ENCODE measurements around the gene TWF2. TPM values are rescaled to one million over a fixed set of nuclear protein-coding genes. Genes with fewer than 3 reads are reported as not detected.

TWF2 gene
- total RNA-seq, 1 donor from 2014 or later = 91.1 TPM

- Mint-ChIP-seq H3K4me3 (ENCODE audit: low read depth) (no peak overlapping the region), H3K27me3 (ENCODE audit: low read depth) (no peaks in the 10 kb centered on the region), H3K27ac (peak overlapping the region; percentile 10), H3K9me3 (no peaks in the 10 kb centered on the region), H3K4me1 (ENCODE audit: low read depth) (peaks cover 47% of the 10 kb centered on the region), H3K36me3 (ENCODE audit: low read depth) (peaks cover 8% of the 10 kb centered on the region)
- intact Hi-C loops (cut with micrococcal nuclease) = loop anchor here (5.0 kb wide), 1 partner anchor 224 kb away; the partner anchor contains the start of gene SEMA3G
- DNase-seq (ENCODE audit: low spot score) = no peak
Observed at GRCh38 chr3:52223449-52224408, 15.2 kb downstream of the TWF2 start.

GRCh38 chr3:52222319-52223221 lies 16.4 kb downstream of the TWF2 start:
- Mint-ChIP-seq H3K4me1 (ENCODE audit: low read depth) (peaks cover 57% of the 10 kb centered on the region), H3K27ac (peak overlapping the region; percentile 31), H3K27me3 (ENCODE audit: low read depth) (no peaks in the 10 kb centered on the region), H3K4me3 (ENCODE audit: low read depth) (peak overlapping the region; percentile 49), H3K9me3 (no peaks in the 10 kb centered on the region), H3K36me3 (ENCODE audit: low read depth) (no peaks in the 10 kb centered on the region)
- DNase-seq (ENCODE audit: low spot score) = no peak
- intact Hi-C loops (cut with micrococcal nuclease) = loop anchor here (5.0 kb wide), 1 partner anchor 225 kb away; the partner anchor contains the start of gene SEMA3G

GRCh38 chr3:52221563-52222318 lies 17.2 kb downstream of the TWF2 start:
- no peaks in the 10 kb centered on the region for H3K9me3 Mint-ChIP-seq
- intact Hi-C loops (cut with micrococcal nuclease) = loop anchor here (2.0 to 5.0 kb wide), 2 partner anchors 19 to 226 kb away; partner anchors contain the start of gene SEMA3G
- H3K27me3 Mint-ChIP-seq (ENCODE audit: low read depth) = no peaks in the 10 kb centered on the region
- peaks cover 64% of the 10 kb centered on the region for H3K4me1 Mint-ChIP-seq (ENCODE audit: low read depth)
- H3K36me3 Mint-ChIP-seq (ENCODE audit: low read depth) = peaks cover 3% of the 10 kb centered on the region
- H3K4me3 Mint-ChIP-seq (ENCODE audit: low read depth) = peak overlapping the region; percentile 49
- H3K27ac Mint-ChIP-seq = peak overlapping the region; percentile 31
- DNase-seq (ENCODE audit: low spot score) = peak; percentile 52

DNA sequence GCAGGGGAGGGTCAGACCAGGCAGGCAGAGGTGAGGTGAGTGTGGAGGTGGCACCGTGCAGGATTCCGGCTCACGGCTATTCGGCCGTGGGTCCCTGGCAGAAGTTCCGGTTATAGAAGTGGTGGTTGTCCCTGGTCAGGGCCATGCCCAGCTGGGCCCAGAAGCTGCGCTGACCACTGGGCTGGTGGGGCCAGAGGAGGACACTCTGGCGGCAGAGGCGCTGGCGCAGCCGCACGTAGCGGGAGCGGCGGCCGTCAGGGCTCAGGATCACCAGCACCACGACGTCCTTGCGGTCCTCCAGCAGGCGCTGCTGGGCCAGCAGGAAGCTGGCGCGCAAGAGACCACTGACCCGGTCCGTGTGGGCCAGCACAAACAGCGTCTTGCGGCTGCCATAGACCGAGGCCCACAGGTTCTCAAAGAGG lies 17.8 kb downstream of the TWF2 start:
- no peak overlapping the region for H3K27ac Mint-ChIP-seq
- intact Hi-C loops (cut with micrococcal nuclease) = loop anchor here (2.0 to 5.0 kb wide), 2 partner anchors 18 to 226 kb away; partner anchors contain the start of gene SEMA3G
- H3K9me3 Mint-ChIP-seq = no peaks in the 10 kb centered on the region
- no peaks in the 10 kb centered on the region for H3K27me3 Mint-ChIP-seq (ENCODE audit: low read depth)
- no peak for DNase-seq (ENCODE audit: low spot score)
- peaks cover 8% of the 10 kb centered on the region for H3K36me3 Mint-ChIP-seq (ENCODE audit: low read depth)
- no peak overlapping the region for H3K4me3 Mint-ChIP-seq (ENCODE audit: low read depth)
- peaks cover 61% of the 10 kb centered on the region for H3K4me1 Mint-ChIP-seq (ENCODE audit: low read depth)

- no peak overlapping the region for H3K27ac Mint-ChIP-seq
- peak overlapping the region; percentile 15 for H3K4me3 Mint-ChIP-seq (ENCODE audit: low read depth)
- intact Hi-C loops (cut with micrococcal nuclease) = loop anchor here (1.0 to 5.0 kb wide), 3 partner anchors 18 to 227 kb away; partner anchors contain the start of gene SEMA3G
- H3K27me3 Mint-ChIP-seq (ENCODE audit: low read depth) = no peaks in the 10 kb centered on the region
- peaks cover 57% of the 10 kb centered on the region for H3K4me1 Mint-ChIP-seq (ENCODE audit: low read depth)
- H3K9me3 Mint-ChIP-seq = no peaks in the 10 kb centered on the region
- peak; percentile 77 for DNase-seq (ENCODE audit: low spot score)
- H3K36me3 Mint-ChIP-seq (ENCODE audit: low read depth) = peaks cover 11% of the 10 kb centered on the region
Observed at GRCh38 chr3:52220380-52221026, 18.5 kb downstream of the TWF2 start.

- no peak for DNase-seq (ENCODE audit: low spot score)
- Mint-ChIP-seq H3K9me3 (no peaks in the 10 kb centered on the region), H3K36me3 (ENCODE audit: low read depth) (peaks cover 25% of the 10 kb centered on the region), H3K27ac (peak overlapping the region; percentile 56), H3K4me3 (ENCODE audit: low read depth) (no peak overlapping the region), H3K27me3 (ENCODE audit: low read depth) (no peaks in the 10 kb centered on the region), H3K4me1 (ENCODE audit: low read depth) (peaks cover 54% of the 10 kb centered on the region)
- intact Hi-C loops (cut with micrococcal nuclease) = no loop called here
Observed at GRCh38 chr3:52218937-52219650, 19.9 kb downstream of the TWF2 start.

- intact Hi-C loops (cut with micrococcal nuclease) = no loop called here
Observed at GRCh38 chr3:52218454-52218853, 20.5 kb downstream of the TWF2 start.

GRCh38 chr3:52218026-52218425 lies 20.9 kb downstream of the TWF2 start:
- Mint-ChIP-seq H3K36me3 (ENCODE audit: low read depth) (peaks cover 34% of the 10 kb centered on the region), H3K4me1 (ENCODE audit: low read depth) (peaks cover 51% of the 10 kb centered on the region), H3K9me3 (no peaks in the 10 kb centered on the region), H3K27ac (no peak overlapping the region), H3K4me3 (ENCODE audit: low read depth) (peak overlapping the region; percentile 27), H3K27me3 (ENCODE audit: low read depth) (no peaks in the 10 kb centered on the region)
- no peak for DNase-seq (ENCODE audit: low spot score)
- intact Hi-C loops (cut with micrococcal nuclease) = no loop called here

More at GRCh38 chr3:52218454-52218853, 20.5 kb downstream of the TWF2 start:
- Mint-ChIP-seq H3K27ac (peak overlapping the region; percentile 56), H3K4me3 (ENCODE audit: low read depth) (peak overlapping the region; percentile 27), H3K9me3 (no peaks in the 10 kb centered on the region), H3K36me3 (ENCODE audit: low read depth) (peaks cover 31% of the 10 kb centered on the region), H3K27me3 (ENCODE audit: low read depth) (no peaks in the 10 kb centered on the region), H3K4me1 (ENCODE audit: low read depth) (peaks cover 53% of the 10 kb centered on the region)
- DNase-seq (ENCODE audit: low spot score) = no peak

DNA sequence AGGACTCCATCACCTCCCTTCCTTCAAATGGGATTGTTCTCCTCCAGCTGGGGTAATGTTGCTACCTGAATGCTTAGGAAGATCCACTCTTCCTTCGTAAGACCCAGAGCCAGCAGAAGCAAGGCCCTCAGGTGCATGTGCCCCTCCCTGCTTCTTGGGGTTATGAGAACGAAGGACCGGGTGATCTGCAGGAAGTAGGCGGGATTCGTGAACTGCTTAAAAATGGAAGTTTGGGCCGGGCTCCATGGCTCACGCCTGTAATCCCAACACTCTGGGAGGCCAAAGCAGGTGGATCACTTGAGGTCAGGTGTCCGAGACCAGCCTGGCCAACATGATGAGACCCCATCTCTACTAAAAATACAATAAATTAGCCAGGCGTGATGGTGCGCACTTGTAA lies 21.6 kb downstream of the TWF2 start:
- no peaks in the 10 kb centered on the region for H3K27me3 Mint-ChIP-seq (ENCODE audit: low read depth)
- peaks cover 40% of the 10 kb centered on the region for H3K36me3 Mint-ChIP-seq (ENCODE audit: low read depth)
- intact Hi-C loops (cut with micrococcal nuclease) = no loop called here
- H3K9me3 Mint-ChIP-seq = no peaks in the 10 kb centered on the region
- peak overlapping the region; percentile 71 for H3K27ac Mint-ChIP-seq
- no peak for DNase-seq (ENCODE audit: low spot score)
- peaks cover 48% of the 10 kb centered on the region for H3K4me1 Mint-ChIP-seq (ENCODE audit: low read depth)
- H3K4me3 Mint-ChIP-seq (ENCODE audit: low read depth) = no peak overlapping the region

GRCh38 chr3:52216585-52217408 lies 22.2 kb downstream of the TWF2 start:
- peak overlapping the region; percentile 71 for H3K27ac Mint-ChIP-seq
- no peak for DNase-seq (ENCODE audit: low spot score)
- no peaks in the 10 kb centered on the region for H3K9me3 Mint-ChIP-seq
- peak overlapping the region; percentile 3 for H3K4me3 Mint-ChIP-seq (ENCODE audit: low read depth)
- H3K36me3 Mint-ChIP-seq (ENCODE audit: low read depth) = peaks cover 46% of the 10 kb centered on the region
- intact Hi-C loops (cut with micrococcal nuclease) = no loop called here
- peaks cover 42% of the 10 kb centered on the region for H3K4me1 Mint-ChIP-seq (ENCODE audit: low read depth)
- no peaks in the 10 kb centered on the region for H3K27me3 Mint-ChIP-seq (ENCODE audit: low read depth)
